Large intestine (tissue), 3 donors: ENCODE data around the gene ESRRG. TPM values are rescaled to one million over a fixed set of nuclear protein-coding genes. Genes with fewer than 3 reads are reported as not detected.

Experiments
- DNase-seq, 2 donors: peaks; one replicate each; pipeline versions ENCODE4 v3.0.0 to v3.0.0-alpha.2; 2013
- H3K27ac ChIP-seq: one replicate; pipeline ENCODE4 v1.5.1; 2013; ENCODE audit warnings: low read length
- H3K27me3 ChIP-seq: 2 replicates; pipeline ENCODE4 v1.6.1; 2013; ENCODE audit warnings: low read length; ENCODE audit not compliant: control insufficient read depth, insufficient read depth
- H3K36me3 ChIP-seq: 2 replicates; pipeline ENCODE4 v1.6.1; 2013; ENCODE audit warnings: low read length; ENCODE audit not compliant: control insufficient read depth, insufficient read depth
- H3K4me1 ChIP-seq: one replicate; pipeline ENCODE4 v1.6.1; 2013; ENCODE audit warnings: low read length; ENCODE audit not compliant: control insufficient read depth, insufficient read depth
- H3K4me3 ChIP-seq: one replicate; pipeline ENCODE4 v1.5.1; 2013; ENCODE audit warnings: low read length
- H3K9me3 ChIP-seq: one replicate; pipeline ENCODE4 v1.6.1; 2013; ENCODE audit warnings: mild to moderate bottlenecking, low read depth, low read length, moderate library complexity; ENCODE audit not compliant: control insufficient read depth
- WGBS: methylation state at CpG from one replicate; pipeline ENCODE4 v1.1.5; 2013; ENCODE audit warnings: low lambda C conversion rate; ENCODE audit not compliant: insufficient coverage; 5-methylcytosine and 5-hydroxymethylcytosine counted together
- polyA plus RNA-seq: library from polyadenylated mRNA; unstranded; fragments of 120-200 nt; gene quantifications from one replicate; pipeline ENCODE4 v1.2.1, GENCODE V29; 2013

ESRRG gene
- polyA plus RNA-seq, 1 donor = 9.0 TPM

DNA sequence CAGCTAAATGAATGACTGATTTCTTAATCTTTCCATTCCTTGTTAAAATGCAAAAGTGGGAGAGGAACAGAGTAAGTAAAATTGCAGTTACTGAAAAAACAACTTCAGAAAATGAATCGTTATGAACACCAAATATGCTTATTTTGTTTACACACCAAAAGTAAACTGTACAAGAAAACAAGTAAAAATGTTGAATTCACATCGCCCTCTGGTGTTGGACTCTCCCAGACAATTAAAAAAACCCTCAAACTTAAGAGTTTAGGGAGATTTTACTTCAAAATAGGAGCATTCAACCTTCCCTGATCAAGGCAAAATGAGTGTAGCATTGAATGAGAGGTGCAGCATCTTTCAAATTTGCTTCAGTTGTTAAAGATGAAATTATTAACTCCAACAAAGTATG is 19.4 kb upstream of the ESRRG start:
- no peak overlapping the region for H3K4me3 ChIP-seq
- H3K27ac ChIP-seq = no peak overlapping the region
- H3K4me1 ChIP-seq = no peaks in the 10 kb centered on the region
- no peaks in the 10 kb centered on the region for H3K27me3 ChIP-seq
- no peaks in the 10 kb centered on the region for H3K9me3 ChIP-seq
- WGBS = 70% methylated on average over 2 of the region's 2 CpGs
- no peak for DNase-seq
- H3K36me3 ChIP-seq = no peaks in the 10 kb centered on the region

DNA sequence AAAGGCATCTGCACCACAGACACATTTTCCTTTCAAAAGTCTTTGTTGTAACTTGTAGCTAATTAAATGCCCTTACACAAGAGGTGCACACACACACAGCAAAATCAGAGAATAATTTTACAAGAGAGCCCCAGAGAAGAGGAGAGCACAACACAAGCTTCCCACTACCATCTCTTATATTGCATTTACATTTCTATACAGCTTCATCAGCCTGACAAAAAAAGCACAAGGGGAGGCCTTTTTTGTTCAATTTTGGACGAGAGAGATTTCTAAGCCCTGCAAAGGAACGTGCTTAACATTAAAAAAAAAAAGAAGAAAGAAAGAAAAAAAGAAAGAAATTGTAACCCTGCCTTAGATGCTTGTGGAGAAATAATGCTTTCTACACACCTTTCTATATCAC is 17.1 kb upstream of the ESRRG start:
- Histone ChIP-seq H3K27ac (no peak overlapping the region), H3K4me3 (no peak overlapping the region), H3K36me3 (no peaks in the 10 kb centered on the region), H3K27me3 (no peaks in the 10 kb centered on the region), H3K9me3 (no peaks in the 10 kb centered on the region), H3K4me1 (no peaks in the 10 kb centered on the region)
- no peak for DNase-seq
- 81% methylated on average over 2 of the region's 2 CpGs for WGBS

- no peak overlapping the region for H3K4me3 ChIP-seq
- H3K4me1 ChIP-seq = no peaks in the 10 kb centered on the region
- no peaks in the 10 kb centered on the region for H3K27me3 ChIP-seq
- H3K27ac ChIP-seq = no peak overlapping the region
- no peak for DNase-seq
- H3K36me3 ChIP-seq = no peaks in the 10 kb centered on the region
- H3K9me3 ChIP-seq = no peaks in the 10 kb centered on the region
- no CpG with 5 or more reads among the region's 5 CpGs for WGBS
Observed at GRCh38 chr1:216739793-216740192, 16.6 kb upstream of the ESRRG start.

DNA sequence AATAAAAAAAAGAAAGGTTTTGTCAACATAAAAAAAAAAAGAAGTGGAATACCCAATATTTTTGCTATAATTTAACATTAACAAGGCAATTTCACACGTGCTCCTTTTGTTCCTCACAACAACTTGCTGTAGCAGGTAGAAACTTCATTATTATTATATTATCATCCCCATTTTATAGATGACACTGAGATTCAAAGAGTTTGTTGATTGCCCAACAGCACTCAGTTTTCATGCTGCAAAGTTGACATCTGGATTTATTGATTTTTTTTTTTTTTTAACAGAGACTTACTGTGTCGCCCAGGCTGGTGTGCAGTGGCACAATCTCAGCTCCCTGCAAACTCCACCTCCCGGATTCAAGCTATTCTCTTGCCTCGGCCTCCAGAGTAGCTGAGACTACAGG is 8.9 kb upstream of the ESRRG start:
- no peaks in the 10 kb centered on the region for H3K4me1 ChIP-seq
- DNase-seq = no peak
- H3K9me3 ChIP-seq = no peaks in the 10 kb centered on the region
- no peak overlapping the region for H3K4me3 ChIP-seq
- no CpG with 5 or more reads among the region's 4 CpGs for WGBS
- H3K27ac ChIP-seq = no peak overlapping the region
- H3K36me3 ChIP-seq = no peaks in the 10 kb centered on the region
- no peaks in the 10 kb centered on the region for H3K27me3 ChIP-seq

- Histone ChIP-seq H3K9me3 (no peaks in the 10 kb centered on the region), H3K36me3 (no peaks in the 10 kb centered on the region), H3K4me1 (no peaks in the 10 kb centered on the region), H3K27ac (no peak overlapping the region), H3K27me3 (no peaks in the 10 kb centered on the region), H3K4me3 (no peak overlapping the region)
- DNase-seq = no peak
- 88% methylated on average over 6 of the region's 6 CpGs for WGBS
Observed at GRCh38 chr1:216731562-216731961, 8.3 kb upstream of the ESRRG start.

DNA sequence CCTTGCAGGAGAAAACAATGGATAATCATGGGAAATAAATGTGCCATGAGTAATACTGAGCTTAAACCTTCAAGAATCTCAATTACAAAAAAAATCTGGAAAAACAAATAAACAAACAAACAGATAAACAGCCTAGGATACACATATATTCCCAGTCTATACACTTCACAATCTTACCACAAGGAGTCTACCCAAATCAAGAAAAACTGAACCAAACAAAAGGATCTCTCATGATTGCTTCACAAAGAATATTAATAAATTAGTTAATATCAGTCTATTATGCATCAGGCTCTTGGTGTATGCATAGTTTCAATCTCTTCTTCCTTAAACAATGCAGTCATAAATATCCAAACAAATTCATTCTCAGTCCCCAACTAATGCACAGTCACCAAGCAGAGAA is 3.2 kb upstream of the ESRRG start:
- no peaks in the 10 kb centered on the region for H3K27me3 ChIP-seq
- no peak for DNase-seq
- no peaks in the 10 kb centered on the region for H3K4me1 ChIP-seq
- no peak overlapping the region for H3K4me3 ChIP-seq
- no peaks in the 10 kb centered on the region for H3K9me3 ChIP-seq
- H3K27ac ChIP-seq = no peak overlapping the region
- H3K36me3 ChIP-seq = no peaks in the 10 kb centered on the region

- H3K4me1 ChIP-seq = no peaks in the 10 kb centered on the region
Observed at GRCh38 chr1:216722821-216723220, 408 bp downstream of the ESRRG start.

GRCh38 chr1:216721863-216722262 is 1.4 kb downstream of the ESRRG start:
- DNase-seq = peak in 1 of 2 donors; percentile 69
- H3K4me3 ChIP-seq = peak overlapping the region; percentile 57
- H3K27ac ChIP-seq = peak overlapping the region; percentile 27
- H3K9me3 ChIP-seq = no peaks in the 10 kb centered on the region
- no peaks in the 10 kb centered on the region for H3K27me3 ChIP-seq
- no peaks in the 10 kb centered on the region for H3K4me1 ChIP-seq
- H3K36me3 ChIP-seq = no peaks in the 10 kb centered on the region
- no CpG with 5 or more reads among the region's 2 CpGs for WGBS

More at GRCh38 chr1:216722821-216723220, 408 bp downstream of the ESRRG start:
- no peak for DNase-seq
- no peaks in the 10 kb centered on the region for H3K27me3 ChIP-seq
- peak overlapping the region; percentile 12 for H3K27ac ChIP-seq
- WGBS = no CpG with 5 or more reads among the region's 6 CpGs
- peak overlapping the region; percentile 57 for H3K4me3 ChIP-seq
- no peaks in the 10 kb centered on the region for H3K9me3 ChIP-seq
- H3K36me3 ChIP-seq = no peaks in the 10 kb centered on the region

DNA sequence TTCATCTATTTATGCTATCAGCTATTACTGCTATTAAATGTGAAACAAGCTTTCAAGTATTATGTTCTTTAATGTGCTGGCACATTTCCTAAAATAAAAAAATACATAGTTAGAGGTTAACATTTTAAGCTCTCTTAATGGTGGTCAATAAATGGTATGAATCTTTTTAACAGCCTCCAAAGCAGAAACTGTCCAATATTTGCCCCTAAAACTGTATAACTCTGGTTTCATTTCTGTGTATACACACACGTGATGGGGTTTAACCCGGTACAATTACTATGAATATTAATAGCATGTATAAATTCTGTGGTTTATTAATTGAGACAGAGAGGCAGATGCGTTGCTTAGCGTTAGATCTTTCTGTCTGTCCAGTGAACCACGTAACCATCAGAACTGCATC is 2.2 kb downstream of the ESRRG start:
- H3K36me3 ChIP-seq = no peaks in the 10 kb centered on the region
- H3K9me3 ChIP-seq = no peaks in the 10 kb centered on the region
- no peak overlapping the region for H3K27ac ChIP-seq
- no peak overlapping the region for H3K4me3 ChIP-seq
- DNase-seq = no peak
- H3K4me1 ChIP-seq = no peaks in the 10 kb centered on the region
- no CpG with 5 or more reads among the region's 5 CpGs for WGBS
- no peaks in the 10 kb centered on the region for H3K27me3 ChIP-seq

GRCh38 chr1:216711712-216712111 is 11.5 kb downstream of the ESRRG start:
- Histone ChIP-seq H3K9me3 (no peaks in the 10 kb centered on the region), H3K27ac (no peak overlapping the region), H3K4me1 (no peaks in the 10 kb centered on the region), H3K36me3 (no peaks in the 10 kb centered on the region), H3K27me3 (no peaks in the 10 kb centered on the region), H3K4me3 (no peak overlapping the region)
- no peak for DNase-seq

- H3K9me3 ChIP-seq = no peaks in the 10 kb centered on the region
- no peak overlapping the region for H3K27ac ChIP-seq
- DNase-seq = no peak
- no peaks in the 10 kb centered on the region for H3K27me3 ChIP-seq
- no peaks in the 10 kb centered on the region for H3K36me3 ChIP-seq
- WGBS = 100% methylated on average over 1 of the region's 15 CpGs
- no peak overlapping the region for H3K4me3 ChIP-seq
- H3K4me1 ChIP-seq = no peaks in the 10 kb centered on the region
Observed at GRCh38 chr1:216710598-216711333, 12.5 kb downstream of the ESRRG start.
